Activated CD4-positive, alpha-beta T cell treated with anti-CD3 and anti-CD28 coated beads, Interleukin-2, amount 50 U/mL, for 16 hours (primary cell): ENCODE results near the gene FAM50B.

Experiments used
- DNase-seq: peaks from one replicate; pipeline ENCODE4 v3.0.0-alpha.2; 2020

Gene FAM50B

GRCh38 chr6:3848925-3849605 lies at the start of gene FAM50B:
FAM50B (plus strand) TSS chr6:3849373; CDS start chr6:3849812, 439 bp downstream.
- DNase-seq: peak; percentile 92

- no peak for DNase-seq
Observed at GRCh38 chr6:3799719-3800118, 49.5 kb upstream of the FAM50B start.

- DNase-seq: no peak
Observed at GRCh38 chr6:3800850-3801591, 48.2 kb upstream of the FAM50B start.

- DNase-seq: peak; percentile 80
Observed at GRCh38 chr6:3801960-3802359, 47.2 kb upstream of the FAM50B start.

- DNase-seq: no peak
Observed at GRCh38 chr6:3803627-3804468, 45.3 kb upstream of the FAM50B start.

GRCh38 chr6:3804964-3805363 lies 44.2 kb upstream of the FAM50B start:
- DNase-seq: no peak

GRCh38 chr6:3805448-3806123 lies 43.6 kb upstream of the FAM50B start:
- no peak for DNase-seq

- DNase-seq: no peak
Observed at GRCh38 chr6:3806169-3806922, 42.8 kb upstream of the FAM50B start.

GRCh38 chr6:3808199-3808598 lies 41.0 kb upstream of the FAM50B start:
- DNase-seq: no peak

GRCh38 chr6:3808759-3809514 lies 40.2 kb upstream of the FAM50B start:
- no peak for DNase-seq

GRCh38 chr6:3809515-3809891 lies 39.7 kb upstream of the FAM50B start:
- DNase-seq: no peak

- no peak for DNase-seq
Observed at GRCh38 chr6:3809982-3810381, 39.2 kb upstream of the FAM50B start.

- DNase-seq: no peak
Observed at GRCh38 chr6:3811191-3811590, 38.0 kb upstream of the FAM50B start.

GRCh38 chr6:3812596-3812995 lies 36.6 kb upstream of the FAM50B start:
- no peak for DNase-seq

- peak; percentile 8 for DNase-seq
Observed at GRCh38 chr6:3813150-3813780, 35.9 kb upstream of the FAM50B start.

GRCh38 chr6:3813918-3814317 lies 35.3 kb upstream of the FAM50B start:
- DNase-seq: no peak

GRCh38 chr6:3814539-3814938 lies 34.6 kb upstream of the FAM50B start:
- DNase-seq: no peak

GRCh38 chr6:3816251-3816650 lies 32.9 kb upstream of the FAM50B start:
- no peak for DNase-seq

- DNase-seq: no peak
Observed at GRCh38 chr6:3819161-3820110, 29.7 kb upstream of the FAM50B start.

GRCh38 chr6:3820563-3820962 lies 28.6 kb upstream of the FAM50B start:
- no peak for DNase-seq
